Posterior vena cava (tissue), 2 donors: ENCODE results near the gene NTNG1. TPM values are rescaled to one million over a fixed set of nuclear protein-coding genes. Genes with fewer than 3 reads are reported as not detected.
"Not testable (repeated sequence)": the region's sequence is repeated elsewhere in the genome, so short reads cannot be mapped to it uniquely, and the experiment has no call there.

ENCODE experiments used
- DNase-seq: peaks from one replicate; pipeline ENCODE4 v3.0.0-alpha.2; 2020; ENCODE audit warnings: low spot score
- intact Hi-C, 2 donors: fragments of 100-400 bp; cut with DNase I; formaldehyde crosslinking; loops; one replicate each; pipeline versions ENCODE4 v1.14.1 to v1.14.2; 2022 to 2023
- total RNA-seq, 2 donors: library from RNA; stranded (reverse); fragmentation: NEBNext Ultra II Directional; extraction: Animal tissue kit (Norgen Biotek cat#: 25700); gene quantifications; one replicate each; pipeline ENCODE4 v1.2.1, GENCODE V29; 2021
- donor health status: DM: yes; HTN: yes; CAD: no.
- donor health status: DM: yes; HTN: yes; CAD: no.

Gene NTNG1
- total RNA-seq, 2 donors from 2014 or later, result 0.76 to 4.9 TPM

DNA sequence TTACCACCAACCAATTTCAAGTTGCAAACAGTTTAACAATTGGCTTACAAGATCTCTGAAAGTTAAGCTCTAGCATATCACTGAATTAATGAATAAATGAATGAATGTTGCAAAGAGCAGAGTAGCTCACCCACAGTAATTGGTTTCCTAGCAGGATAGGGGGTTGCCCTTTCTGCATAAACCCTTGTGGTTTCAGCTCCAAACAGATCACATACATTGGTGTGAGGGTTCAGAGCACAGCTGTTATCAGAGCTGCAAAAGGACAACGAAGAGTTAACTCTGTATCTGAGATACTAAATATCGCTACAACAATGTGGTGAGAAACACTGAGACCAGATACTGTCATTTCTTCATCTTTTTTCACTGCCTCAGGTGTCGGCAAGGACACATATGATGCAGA is 46.6 kb downstream of the NTNG1 start:
- intact Hi-C loops, result no loop called here
- no peak for DNase-seq

DNA sequence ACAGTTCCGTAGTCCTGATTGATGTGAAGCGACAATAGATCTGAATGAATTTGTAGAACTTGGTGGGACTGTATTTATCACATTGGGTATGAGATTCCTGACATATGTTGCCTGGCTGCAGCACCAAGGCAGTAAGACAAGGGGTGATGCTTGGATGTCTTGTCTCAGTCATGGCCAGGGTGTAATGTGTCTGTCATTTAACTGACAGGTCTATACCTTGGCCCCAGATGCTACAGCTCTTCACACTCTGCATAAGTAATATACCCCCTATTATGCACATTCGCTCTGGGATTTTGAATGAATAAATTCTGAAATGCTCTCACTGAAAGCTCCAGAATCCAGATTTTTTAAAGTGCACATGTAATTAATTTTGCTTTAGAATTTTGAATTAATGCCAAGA is 47.3 kb downstream of the NTNG1 start:
- intact Hi-C loops, result no loop called here
- DNase-seq, result no peak

DNA sequence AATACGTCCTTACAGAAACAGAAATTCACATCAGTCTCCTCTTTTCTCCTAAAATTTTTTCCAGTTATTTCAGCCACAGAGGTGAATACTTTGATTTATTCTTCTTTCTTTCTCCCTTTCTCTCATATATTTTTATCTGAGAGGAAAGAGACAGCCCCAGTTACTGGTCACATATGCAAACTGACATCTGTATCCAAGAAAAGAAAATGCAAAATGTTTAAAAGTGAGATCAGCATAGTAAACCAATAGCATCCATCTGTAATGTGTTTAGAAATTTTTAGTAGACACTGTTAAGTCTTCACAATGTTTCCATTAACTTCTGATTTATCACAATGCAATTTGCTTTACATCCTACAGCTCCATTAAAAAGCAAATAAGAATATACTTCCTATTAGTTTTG is 53.5 kb downstream of the NTNG1 start:
- intact Hi-C loops, result no loop called here
- no peak for DNase-seq

DNA sequence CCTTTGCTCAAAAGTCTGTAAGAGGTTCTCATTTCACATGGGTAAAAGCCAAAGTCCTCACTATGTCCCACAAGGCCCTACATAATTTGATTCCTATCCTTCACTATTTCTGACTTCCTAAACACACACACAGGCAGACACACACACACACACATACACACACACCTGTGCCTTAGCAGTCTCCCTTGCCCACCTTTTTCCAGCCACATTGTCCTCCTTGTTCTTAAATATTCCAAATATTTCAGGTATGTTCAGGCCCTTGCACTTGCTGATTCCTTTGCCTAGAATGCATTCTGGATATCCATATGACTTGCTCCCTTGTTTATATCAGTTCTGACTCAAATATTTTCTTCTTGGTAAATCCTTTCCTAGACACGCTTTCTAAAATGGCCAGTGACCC is 54.6 kb downstream of the NTNG1 start:
- DNase-seq, result no peak

DNA sequence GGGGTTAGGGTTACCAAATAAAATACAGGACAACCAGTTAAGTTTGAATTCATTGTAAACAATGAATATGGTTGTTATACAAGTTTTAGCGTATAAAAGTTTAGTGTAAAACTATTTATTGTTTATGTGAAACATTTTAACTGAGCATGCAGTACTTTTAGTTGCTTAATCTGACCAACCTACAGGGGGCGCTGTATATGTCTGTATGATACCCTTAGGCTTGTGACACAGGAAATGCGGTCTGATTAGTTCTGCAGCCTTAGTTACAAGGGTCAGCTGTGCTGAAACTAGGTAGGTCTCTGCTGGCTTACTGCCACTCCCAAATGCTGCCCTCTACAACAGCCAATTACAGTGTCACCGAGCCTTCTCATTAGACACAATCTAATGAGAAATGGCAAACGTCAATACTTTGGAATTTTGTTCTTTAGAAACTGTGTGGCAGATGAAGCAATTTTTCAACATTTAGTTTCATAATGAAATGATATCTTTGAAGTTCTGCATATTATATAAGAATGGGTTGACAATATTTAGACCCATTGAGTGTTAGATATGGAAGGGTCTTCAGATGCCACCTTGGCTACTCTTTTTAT is 56.2 kb downstream of the NTNG1 start:
- intact Hi-C loops, result no loop called here
- no peak for DNase-seq

More for the DNA sequence above, 54.6 kb downstream of the NTNG1 start:
- intact Hi-C loops, result no loop called here

DNA sequence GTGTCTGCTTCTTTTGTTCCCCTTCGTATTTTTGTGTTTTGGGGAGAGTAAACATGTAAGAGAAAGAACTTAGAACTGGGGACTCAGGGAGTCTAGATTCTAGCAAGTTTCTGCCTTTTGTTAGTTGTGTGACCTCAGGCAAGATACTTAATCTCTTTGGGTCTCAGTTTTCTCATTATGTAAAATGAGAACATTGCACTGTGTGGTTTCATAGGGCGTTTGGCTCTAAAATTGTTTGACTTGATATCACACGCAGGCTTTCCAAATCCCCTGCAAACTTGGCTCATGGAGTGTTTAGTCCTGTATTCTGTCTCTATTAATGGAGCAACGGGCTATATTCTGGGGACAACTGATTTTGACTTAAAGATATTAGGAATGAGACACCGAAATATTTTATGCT is 57.7 kb downstream of the NTNG1 start:
- DNase-seq, result no peak
- intact Hi-C loops, result no loop called here

DNA sequence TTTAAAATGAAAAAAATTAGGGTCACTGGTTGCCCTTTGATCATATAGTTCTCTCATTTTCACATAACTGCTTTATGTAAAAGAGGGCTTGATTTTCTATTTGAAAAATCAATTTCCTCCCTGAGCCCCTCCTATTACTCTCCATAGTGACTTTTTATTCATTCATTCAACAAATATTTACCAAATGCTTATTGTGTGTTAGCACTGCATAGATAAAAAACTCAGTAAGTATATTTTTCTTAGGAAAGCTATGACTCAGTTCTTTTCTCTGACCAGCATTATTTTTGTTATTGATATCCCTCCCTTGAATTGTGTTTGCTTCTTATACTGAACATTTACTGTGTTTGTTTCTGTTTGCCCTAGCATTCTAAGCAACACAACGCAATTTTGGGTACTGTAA is 59.8 kb downstream of the NTNG1 start:
- intact Hi-C loops, result no loop called here
- no peak for DNase-seq

DNA sequence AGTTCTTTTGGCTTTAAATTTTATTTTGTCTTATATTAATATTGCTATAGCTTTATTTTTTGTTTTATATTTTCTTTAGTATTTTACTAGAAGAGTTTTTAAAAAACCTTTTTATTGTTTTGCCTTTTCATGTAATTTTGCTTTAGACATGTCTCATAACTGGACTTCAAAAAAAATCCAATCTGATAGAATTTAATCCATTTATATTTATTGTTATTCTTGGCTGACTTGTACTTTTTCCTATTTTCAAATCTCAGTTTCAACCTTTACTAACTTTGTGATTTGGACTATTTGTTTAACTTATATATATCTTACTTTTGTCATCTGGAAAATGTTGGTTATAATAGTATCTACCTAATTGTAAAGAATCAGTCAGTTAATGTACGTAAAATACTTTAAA is 61.2 kb downstream of the NTNG1 start:
- intact Hi-C loops, result no loop called here
- no peak for DNase-seq

DNA sequence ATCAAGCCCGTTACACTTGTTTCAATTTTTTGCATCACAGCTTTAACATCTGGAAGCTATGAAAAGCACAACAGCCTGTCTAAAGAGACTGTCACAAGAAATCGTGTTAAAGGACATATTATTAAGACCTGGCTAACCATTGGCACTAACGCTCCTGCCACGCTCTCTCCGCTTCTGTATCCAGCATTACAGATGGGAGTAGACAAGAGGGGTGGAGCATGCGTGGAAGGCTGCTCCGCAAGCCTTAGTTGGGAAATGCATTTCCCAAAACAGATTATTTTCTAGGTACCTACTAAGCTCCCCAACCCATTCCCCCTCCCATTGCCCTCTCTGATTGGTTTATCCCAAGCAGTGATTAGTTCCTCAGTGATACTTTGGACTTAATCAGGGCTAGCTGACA is 72.4 kb downstream of the NTNG1 start:
- DNase-seq, result no peak
- intact Hi-C loops, result no loop called here

DNA sequence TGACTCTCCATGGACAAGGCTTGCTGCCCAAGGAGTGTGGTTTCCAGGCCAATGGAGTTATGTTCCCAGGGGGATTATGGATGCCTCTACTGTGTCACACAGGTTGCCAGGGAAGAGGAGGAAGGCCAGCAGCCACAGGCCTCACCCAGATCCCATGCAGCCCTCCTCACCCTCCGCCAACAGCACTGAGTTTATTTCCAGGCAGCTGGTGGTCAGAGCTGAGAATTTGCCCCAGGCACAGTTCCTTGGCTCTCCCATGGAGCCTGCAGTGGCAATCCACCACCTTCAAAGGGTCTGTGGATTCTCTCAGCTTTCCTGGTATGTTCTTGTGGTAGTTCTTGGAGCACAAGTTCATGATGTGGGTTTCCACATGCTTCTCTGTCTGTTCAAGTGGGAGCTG is 79.2 kb downstream of the NTNG1 start:
- DNase-seq, result no peak
- intact Hi-C loops, result no loop called here

DNA sequence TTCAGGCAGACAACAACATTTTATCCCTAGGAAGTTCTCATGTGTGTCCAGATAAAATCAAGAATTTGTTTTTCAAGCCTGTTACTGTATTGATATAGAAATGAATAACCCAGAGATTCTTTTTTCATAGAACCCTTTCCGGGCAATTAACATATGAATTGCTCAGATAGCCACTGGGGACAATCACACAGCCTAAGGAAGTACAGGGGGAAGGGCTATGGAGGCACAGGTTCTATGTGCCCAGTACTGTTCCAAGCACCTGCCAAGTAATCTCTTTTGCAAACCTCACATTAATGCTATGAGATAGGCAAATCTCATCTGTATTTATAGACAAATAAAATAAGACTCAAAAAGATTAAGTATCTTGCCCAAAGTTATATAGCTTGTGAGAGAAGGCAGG is 84.9 kb downstream of the NTNG1 start:
- no peak for DNase-seq
- intact Hi-C loops, result no loop called here

DNA sequence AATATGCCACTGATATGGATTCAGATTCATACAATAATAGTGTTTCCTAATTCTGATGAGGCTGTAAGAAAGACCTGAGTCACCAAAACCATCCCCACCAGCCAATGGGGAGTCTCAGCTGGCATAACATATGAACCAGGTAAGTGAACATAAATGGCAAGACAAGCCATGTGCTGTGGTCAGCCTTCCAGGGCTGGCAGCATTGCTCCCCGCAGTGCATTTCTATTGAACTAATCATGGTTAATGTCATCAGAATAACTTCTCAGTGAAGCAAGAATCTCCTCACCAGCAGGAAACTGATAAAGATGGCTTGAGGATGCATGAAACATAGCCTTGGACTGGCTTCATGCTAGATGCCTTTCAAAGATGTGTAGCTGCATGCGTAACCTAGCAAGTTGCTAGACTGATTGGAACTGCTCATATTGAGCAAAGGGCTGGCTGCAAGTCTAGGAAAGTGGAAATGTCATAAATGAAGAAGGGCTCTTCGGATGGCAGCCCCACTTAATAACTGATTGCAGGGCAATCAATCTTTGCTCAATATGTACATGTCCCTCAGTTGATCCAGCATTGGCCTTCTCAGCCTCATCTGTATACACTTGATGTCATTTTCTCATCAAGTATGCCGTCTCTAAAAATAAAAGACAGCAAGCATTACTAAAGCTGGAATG is 88.0 kb downstream of the NTNG1 start:
- DNase-seq, result no peak
- intact Hi-C loops, result no loop called here

DNA sequence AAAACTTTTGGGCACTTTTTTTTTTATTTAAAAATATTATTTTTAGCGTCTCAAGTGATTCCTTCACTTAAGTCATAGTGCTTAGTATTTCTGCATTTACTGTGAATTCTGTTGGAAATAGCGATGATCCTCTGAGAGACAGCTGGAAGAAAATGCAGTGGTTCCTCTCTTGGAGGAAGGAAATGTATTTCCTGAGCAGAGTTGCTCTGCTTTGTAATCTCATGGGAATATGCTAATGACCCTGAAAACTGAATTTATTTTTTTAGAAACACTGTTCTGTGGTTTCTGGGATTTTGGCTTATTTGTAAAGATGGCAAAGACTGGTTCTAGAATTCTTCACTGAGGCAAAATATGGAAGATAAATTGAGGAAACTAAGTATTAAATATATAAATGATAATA is 88.9 kb downstream of the NTNG1 start:
- DNase-seq, result no peak
- intact Hi-C loops, result no loop called here

DNA sequence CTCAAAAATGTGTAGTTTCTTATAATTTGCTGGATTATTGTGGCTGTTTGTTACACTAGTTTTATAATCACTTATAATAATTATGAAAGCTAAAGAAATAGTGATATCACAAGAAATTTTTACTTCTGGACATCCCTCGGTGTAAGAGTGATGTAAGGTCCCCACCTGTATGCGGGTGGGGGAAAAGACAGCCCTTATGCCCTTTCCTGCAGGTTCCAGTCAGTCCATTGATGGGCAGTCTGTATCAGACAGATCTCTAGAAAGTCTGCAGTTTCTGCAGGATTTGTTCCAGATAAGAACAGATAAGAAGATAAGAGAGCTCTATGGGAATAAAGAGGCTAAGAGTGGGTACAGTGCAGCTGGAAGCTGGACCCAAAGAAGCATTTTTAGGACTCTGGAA is 89.3 kb downstream of the NTNG1 start:
- DNase-seq, result no peak
- intact Hi-C loops, result no loop called here

DNA sequence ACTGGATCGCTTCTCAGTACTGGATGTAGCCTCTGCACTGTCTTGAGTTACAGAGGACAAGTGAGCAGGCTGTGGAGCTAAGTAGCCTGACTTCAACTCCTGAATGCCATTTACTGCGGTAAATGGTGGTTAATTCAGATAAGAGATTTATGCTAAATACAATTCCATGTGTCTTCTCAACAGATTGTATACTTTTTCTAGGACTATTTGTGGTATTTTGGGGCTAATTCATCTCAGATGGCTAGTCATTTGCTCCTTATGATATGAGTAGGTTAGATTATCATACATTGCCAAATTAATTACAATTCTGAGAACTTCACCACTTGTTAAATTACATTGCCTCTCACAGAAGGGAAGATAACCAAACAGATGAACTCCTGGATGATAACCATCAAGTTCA is 90.5 kb downstream of the NTNG1 start:
- intact Hi-C loops, result no loop called here
- no peak for DNase-seq

DNA sequence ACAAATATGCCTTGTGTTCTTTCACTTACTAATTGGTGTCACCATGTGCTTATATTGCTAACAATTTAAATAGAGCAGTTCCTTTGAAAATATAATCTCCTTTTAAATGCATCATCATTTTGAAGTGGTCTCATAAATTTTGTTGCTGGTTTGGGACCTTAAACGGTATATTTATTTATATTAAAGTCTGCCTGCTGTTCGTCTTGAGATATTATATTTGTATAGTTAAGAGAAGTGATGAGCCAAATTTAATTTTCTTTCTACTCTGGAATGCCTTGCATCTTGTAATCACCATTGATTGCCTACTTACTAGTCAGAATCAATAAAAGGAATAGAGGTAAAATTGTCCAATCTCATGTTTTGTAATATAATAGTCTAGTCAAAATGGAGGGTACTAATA is 91.6 kb downstream of the NTNG1 start:
- intact Hi-C loops, result no loop called here
- DNase-seq, result no peak

DNA sequence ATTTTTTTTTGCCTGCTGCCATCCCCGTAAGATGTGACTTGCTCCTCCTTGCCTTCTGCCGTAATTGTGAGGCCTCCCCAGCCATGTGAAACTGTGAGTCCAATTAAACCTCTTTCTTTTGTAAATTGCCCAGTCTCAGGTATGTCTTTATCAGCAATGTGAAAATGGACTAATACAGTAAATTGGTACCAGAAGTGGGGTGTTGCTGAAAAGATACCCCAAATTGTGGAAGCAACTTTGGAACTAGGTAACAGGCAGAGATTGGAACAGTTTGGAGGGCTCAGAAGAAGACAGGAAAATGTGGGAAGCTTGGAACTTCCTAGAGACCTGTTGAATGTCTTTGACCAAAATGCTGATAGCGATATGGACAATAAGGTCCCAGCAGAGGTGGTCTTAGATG is 95.9 kb downstream of the NTNG1 start:
- intact Hi-C loops, DNase-seq: not testable (repeated sequence)

DNA sequence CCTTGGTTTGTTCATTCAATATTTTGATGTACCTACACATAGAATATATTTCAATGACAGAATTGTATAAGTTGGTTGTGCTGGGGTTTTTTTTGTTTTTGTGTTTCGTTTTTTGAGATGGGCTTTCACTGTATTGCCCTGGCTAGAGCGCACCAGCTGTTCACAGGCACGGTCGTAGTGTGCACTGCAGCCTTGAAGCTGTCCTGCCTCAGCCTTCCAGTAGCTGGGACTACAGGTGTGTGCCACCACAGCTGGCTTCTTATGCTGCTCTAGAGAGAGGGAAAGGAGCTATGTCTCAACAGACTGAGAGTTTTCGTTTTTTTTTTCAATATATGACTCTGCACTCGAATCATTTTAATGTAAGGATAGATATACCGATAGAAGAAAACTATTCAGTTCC is 102.6 kb downstream of the NTNG1 start:
- intact Hi-C loops, result no loop called here
- no peak for DNase-seq

DNA sequence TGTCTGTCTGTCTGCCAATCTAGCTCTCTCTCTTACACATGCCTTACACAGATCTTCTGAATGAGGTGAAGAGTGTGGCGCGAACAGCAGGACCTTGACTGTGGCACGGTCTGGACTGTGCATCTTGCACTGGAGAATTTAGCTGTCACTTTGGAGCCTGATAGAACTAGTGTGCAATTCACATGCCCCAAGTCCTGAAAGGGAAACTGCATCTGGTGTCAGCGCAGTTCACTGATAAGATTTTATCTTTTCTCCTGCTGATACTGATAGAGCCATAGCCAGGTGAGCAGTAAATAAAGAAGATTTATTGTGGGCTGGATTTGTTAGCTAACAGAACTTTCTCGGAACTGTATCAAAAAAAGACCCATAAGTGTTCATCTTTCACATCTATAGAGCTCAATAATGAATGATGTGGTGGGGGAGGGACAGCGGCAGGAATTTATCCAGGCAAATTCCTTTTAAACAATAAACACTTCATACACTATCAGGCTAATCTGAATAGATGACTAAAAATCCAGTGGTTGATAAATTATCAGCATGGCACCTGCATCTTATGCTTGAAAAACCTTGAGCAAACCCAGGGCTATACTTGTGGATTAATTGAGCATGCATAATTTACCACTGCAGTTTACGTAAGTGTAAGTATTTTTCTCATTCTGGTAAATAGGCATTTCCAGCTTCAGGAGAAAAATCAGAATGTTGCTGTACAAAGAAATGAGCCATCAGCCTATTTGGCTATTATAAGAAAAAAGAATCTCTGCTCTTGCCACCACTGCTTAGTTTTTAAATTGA is 104.1 kb downstream of the NTNG1 start:
- intact Hi-C loops, result no loop called here
- no peak for DNase-seq

DNA sequence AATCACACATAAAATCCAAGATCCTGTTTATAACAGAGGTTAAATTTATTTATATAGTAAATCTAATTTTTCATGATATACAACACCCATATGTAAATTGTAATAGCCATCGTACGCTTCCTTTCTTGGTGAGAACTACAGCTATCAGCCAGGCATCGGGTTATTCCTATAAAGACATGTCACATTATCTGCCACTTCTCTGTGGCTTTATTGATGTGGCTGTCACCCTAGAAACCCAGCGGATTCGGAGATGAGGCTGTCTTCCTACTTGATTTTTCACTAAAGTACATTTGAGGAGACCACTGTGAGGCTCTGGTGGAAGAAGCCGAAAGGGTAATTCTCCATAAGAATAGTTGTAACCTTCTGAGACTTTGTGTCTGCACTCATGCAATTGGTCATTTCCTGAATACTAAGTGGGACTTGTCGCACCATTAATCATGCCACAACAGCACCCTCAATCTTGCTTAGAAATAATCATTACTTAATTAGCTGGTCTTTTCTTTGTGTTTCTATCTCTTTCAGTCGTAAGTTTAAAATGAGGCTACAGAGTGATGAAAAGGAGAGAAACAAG is 106.0 kb downstream of the NTNG1 start:
- DNase-seq, result no peak
- intact Hi-C loops, result no loop called here

DNA sequence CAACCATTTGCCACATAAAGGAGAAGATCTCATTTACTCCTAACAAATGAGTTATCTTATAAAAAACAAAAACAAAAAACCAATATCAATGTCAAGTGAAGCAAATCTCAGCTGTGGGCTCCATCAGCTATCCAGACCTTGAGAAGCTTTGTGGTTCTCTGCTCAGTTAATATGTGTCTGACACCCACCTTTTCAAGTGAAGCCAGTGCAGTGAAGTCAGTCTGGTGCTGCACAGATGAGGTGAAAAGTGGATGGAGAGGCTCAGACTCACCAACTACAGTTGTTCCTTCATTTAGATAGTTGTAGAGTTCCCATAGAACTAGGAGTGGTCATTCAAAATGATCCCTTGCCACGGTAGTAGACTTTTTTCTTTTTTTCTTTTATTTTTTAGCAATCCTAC is 106.8 kb downstream of the NTNG1 start:
- intact Hi-C loops, result no loop called here
- DNase-seq, result no peak
